GM21526 (cell line): ENCODE data around the gene VMAC.

Experiments used
- ATAC-seq: cut with Tn5 transposase; IDR thresholded peaks from one replicate; pipeline ENCODE4 v1.9.1; 2021; ENCODE audit warnings: moderate library complexity; ENCODE audit not compliant: unreplicated experiment, low FRiP score

The VMAC gene

DNA sequence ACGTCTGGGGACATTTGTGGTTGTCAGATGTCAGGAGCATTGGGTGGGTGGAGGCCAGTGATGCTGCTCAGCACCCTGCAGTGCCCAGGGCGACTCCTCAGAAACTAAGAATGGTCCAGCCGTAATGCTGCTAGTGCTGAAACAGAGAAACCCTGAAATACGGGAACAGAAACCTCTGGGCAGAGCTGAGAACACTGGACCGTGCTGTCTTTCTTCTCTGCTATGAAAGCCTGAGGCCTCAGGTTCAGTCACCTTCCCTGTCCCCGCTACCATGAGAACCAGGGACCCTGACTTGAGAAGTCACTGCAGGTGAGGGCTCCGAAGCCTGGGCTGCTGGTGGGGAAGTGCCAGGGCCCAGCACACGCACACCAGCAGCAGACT, 22.8 kb downstream of the VMAC start:
- no peak for ATAC-seq

DNA sequence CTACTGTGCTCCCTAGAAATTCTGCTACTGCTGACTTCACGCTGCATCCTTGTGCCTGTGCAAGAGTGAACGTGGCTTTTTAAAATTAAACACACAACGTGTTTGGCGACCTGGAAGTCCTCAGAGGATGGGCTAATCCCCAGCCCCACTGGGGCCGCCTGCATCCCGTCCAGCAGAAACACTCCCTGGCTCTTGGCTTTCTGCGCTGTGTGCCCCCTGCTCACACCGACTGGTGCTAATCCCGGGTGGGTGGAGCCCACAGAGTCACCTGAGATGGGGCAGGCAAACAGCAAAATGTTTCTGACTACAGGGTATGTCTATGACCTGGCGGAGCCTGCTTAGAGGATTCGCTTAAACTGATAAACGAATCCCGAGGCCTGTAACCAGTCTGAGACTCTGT, 24.5 kb downstream of the VMAC start:
- ATAC-seq, result no peak

DNA sequence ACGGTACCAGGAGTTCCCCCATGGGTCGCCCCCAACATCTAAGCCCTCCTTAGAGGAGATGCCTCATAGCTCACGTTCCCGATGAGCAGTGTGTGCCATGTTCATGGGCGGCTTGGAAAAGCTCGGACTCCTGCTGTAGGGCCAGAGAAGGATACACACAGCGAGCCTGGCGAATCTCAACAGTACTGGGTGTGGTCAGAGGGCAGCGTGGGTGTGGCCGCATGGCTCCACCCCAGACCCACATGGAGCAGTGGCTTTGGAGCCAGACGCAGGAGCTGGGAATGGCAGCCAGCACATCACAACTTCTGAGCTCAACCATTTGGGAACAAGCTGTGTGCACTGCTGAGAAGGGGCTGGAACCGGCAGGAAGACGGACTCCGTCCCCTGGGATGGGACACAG, 25.0 kb downstream of the VMAC start:
- ATAC-seq, result no peak

DNA sequence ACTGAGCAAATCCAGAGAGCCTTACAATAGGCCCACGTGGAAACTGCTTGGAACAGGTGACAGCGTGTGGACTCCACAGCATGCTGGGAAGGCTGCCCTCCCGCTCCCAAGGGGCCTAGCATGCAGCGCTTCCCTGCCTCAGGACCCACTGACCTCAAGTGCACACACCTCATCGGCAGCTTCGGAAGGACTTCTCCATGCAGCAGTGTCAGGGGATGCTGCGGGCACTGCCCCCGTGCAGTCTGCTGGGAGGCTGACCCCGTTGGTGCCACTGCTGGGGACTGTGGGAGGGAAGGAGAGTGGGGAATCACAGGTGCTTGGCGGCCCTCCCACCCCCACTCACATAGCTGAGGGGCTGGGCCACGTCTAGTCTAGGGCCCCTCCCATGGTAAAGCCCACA, 26.6 kb downstream of the VMAC start:
- ATAC-seq, result no peak

DNA sequence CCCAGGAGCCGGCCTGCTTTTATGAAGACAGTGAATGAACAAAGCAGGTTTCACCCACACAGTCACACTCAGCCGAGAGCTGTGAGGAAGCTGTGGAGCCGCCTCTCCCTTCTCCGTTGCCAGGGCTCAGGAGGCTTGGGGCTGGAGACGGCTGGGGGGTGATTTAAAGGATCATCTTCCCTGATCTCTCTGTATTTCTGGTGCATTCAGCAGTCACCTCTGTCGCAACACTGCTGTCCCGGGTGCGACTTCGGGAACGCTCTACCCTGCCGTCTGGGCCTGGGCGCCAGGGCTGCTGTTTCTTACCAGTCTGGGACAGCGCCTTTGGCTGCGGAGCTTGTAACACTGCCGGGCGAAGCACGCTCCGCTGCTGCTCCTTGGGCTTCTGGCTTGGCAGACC, 27.5 kb downstream of the VMAC start:
- no peak for ATAC-seq

DNA sequence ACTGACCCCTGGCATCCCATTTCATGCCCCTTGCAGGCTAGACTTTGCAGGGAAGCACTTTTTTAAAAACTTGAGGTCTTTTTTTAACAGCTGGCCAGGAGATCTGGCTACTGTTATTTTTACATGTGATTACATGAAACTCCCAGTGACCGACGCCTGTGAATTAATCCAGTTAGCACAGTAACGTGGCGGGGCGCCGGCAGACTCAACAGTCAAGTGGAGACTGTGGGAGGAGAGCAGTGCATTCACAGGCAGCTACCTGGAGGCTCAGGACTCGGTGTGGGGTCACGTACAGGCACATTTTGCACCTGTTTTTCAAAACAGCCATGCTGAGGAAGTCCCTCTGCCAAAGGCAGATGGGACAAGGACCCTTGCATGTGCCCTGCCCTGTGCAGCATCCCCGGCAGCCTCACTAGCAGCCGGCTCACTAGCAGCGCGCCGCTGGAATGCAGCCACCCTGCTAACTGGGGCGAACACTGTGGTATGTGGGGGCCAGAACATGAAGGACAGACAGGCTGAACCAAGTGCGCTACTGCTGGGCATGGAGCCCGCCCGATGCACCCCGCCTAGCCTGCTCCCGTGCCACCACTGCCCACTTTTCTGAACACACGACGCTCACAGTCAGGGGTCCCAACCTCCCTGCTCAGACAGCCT, 28.1 kb downstream of the VMAC start:
- no peak for ATAC-seq

DNA sequence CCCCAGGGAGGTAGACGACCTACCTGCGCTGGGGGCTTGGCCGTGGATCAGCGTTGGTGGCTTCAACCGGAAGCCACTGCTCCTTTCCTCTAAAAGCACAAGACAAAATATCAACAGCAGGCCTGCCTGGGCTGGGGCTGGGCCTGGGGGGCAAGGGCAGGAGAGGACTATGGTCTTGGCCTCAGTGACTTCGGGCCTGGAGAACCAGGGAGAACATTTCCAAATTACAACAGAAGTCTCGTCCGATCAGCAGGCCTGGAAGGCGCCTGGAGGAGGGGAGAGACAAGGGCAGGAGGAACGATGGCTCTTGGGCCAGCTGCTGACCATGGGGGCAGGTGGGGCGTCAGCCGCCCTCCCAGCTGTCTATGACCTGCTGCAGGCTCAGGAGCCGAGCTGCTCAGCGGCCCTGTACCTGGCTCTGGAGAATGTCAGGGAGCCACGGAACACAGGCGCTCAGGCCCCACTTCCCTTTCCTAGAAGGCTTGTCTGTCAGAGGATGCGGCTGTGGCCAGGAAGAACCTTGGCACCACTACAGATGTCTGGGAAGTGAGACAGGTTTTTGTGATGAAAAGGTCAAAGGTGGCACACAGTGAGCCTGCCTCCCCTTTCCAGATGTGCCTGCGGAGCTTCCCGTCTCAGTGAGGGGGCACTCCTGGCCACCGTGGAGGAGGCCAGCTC, 28.9 kb downstream of the VMAC start:
- no peak for ATAC-seq

DNA sequence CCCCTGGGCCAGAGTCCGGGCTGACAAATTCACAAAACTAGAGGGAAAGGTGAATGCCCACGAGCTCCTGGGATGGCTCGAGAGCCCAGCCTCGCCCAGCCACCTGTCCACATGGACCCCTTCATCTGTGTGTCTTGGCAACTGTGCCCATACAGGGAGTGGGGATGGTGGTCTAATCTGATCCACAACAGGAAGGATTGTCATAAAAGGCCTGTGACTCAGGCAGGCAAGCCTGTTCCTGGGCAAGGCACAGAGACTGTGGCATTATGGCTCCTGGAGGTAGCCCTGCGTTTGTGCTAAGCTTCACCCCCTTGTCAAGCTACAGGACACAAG, 29.4 kb downstream of the VMAC start:
- no peak for ATAC-seq

DNA sequence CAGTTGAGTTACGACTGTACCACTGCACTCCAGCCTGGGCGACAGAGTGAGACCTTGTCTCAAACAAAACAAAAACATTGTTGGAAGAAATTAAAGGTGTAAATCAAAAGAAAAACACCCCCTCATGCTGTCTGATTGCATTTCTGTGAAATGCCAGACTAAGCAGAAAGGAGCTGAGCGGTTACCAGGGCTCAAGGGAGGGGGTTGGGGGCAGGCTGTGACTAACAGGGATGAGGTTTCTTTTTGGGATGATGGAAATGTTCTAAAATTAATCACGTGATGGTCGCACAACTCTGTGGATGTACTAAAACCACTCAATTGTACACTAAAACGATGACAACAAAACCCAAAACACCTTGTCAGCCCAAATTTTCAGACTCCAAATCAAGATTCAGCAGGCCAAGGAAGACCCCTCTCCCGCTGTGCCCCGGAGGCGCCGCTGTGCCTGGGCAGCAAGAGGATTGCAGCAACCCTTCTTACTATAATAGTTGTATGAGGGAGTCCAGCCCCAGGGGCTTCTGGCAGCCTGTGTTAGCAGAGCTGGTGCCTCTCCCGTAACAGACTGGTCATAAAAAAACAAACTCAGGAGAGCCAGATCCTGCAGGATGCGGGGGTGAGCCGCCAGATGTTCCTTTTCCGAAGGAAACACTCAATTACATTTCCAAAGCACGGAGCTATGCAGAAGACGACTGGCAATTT, 30.3 kb downstream of the VMAC start:
- ATAC-seq, result no peak

DNA sequence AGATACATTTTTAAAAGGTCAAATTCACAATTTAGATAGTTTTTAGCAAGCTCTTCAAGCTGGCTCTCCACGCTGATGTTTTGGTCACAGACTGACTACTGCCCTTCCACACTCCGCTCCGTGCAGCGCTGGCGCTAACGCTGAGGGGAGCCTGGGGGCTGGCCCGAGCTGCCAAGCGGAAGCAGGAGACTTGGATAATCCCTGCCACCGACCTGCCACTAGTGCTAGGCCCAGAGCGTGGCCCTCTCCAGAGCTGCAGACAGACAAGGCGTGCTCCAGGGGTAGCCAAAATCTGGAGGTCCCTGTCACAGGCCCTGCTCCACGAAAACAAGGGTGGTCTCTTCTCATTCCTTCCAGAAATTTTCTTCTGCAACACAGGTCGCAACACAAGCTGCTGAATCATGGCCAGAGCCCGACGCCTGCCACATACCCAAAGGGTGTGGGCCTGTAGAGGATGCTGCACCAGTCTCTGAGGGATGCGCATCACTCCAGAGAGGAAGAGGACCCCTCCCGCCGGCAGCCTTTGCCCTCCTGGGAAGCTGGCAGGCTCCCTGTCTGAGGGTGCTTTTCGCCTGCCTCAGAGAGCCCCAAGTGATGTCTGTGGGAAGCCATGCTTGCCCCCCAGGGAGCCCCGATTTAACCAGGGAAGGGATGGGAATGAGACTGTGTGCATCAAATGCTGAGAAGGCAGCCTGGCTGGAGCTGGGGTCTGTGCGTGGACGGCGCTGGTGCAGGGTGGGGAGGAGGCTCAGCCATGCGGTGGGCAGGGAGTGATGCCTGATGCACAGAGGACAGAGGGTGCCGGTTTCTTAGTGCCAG, 31.0 kb downstream of the VMAC start:
- no peak for ATAC-seq

DNA sequence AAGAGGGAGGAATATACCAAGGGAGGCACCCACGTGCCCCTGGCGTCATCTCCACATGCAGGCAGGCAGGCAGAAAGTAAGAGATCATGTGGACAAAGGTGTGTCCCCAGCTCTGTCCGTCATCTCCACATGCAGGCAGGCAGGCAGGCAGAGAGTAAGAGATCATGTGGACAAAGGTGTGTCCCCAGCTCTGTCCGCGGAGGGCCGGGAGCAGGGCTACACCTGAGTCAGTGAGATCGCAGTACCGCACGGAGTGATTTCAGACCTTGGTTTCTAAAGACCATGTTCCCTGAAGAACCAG, 31.6 kb downstream of the VMAC start:
- ATAC-seq, result no peak

DNA sequence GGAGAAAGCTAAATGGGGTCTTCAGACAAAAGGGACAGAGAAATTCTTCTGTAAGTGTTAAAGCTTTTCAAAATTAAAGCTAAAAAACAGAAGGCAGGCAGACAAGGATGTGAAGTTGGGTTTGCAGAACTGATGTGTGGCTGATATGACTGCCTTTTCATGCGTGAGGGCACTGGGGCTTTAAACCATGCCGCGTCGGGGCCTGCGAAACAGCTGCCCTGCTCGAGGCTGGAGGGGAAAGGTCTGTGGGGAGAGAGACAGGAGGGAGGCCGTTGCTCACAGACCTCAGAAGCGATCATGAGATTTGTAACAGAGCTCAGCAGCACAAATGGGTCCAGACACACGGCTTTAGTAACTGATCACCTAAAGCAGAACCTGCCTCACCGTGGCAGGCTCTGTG, 32.9 kb downstream of the VMAC start:
- ATAC-seq, result no peak

DNA sequence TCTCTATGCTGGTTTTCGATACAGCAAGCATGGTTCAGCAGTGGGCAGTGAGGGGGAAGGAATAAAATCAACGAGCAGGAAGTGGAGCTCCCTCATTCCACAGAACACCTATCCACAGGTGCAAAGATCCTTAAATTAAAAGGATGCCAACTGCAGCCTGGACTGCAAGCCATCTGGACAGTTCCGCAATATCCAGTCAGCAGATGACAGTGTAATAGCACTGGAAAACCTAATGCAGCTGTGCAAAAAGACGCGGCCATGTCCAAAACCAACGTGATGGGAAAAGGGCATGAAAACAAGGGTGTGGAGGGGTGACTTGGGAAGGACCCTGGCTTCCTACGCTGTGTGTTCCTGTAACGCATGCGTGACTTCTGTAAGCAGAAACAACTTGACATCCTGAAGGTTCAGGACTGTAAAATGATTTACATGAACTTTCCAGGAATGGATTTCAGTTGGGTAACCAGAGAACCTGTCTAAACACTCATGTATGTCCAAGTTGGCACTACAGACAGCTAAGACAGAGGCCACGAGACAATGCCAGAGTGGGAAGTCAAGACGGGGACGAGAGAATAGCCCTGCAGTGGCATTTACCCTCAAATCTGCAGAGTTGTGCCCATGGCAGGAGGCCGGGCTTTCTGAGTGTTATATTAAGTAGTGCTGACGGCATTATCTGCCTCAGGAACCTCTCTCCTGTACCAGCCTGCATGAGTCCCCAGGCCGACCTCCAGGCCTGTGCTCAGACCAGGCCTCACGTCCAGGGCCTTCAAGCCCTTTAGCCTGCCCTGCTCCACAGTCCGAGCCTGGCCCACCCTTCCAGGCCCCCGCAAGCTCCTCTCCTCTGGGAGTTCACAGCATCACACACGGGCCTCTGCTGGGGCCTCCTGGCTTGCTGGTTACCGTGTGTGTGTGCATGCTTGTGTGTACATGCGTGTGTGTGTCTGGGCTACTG, 35.9 kb downstream of the VMAC start:
- ATAC-seq, result no peak

DNA sequence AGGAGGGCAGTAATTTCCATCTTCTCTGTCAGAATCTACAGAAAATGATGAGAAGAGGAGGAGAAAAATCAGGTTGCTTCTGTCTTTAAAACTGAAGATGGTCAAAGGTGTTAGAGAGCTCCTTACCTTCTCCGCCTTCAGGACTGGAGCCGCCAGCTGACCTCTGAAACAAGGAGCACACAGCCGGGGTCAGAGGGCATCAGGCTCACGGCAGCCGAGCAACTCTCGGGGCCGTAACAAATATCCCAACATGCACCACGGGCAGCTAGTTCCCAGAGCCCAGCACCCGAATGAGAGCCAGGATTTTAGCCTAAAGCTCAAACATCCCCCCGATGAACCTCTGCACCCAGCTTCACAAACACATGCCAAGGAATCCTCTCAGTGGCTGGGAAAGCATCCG, 37.0 kb downstream of the VMAC start:
- ATAC-seq, result no peak

DNA sequence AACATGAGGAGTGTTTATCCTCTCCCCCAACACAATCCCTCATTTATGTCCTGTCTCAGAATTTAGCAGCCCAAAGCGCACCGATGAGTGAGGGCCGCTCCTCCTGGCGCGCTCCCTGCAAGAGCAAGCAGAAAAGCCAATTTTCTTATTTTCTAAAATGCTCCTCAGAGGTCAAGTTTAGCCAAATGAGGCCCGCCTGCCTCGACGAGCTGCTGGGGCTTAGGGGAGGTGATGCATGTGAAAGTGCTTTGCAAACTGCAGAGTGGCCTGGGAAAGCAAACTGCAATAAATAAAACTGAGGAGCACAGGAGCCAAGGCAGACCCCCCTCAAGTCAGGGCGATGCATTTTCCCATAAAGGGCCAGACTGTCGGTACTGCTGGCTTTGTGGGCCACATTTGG, 38.4 kb downstream of the VMAC start:
- no peak for ATAC-seq

DNA sequence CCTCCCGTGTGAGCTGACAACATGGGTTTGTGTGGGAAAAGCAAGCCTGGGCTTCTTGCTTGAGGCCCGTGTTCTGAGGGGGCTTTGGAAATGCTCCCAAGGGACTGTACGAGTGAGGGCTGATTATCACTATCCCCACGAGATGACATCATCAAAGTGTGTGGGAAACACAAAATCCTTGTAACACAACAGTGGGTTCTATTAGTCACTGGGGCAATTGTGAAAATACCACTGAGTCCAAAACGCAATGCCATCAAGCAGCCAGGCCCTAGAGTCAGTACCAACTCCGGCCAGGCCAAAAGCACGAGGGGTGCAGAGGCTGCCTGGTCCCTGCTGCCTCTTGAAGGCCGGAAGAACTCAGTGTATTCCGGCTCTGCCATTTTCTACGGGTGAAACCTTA, 39.0 kb downstream of the VMAC start:
- ATAC-seq, result no peak

DNA sequence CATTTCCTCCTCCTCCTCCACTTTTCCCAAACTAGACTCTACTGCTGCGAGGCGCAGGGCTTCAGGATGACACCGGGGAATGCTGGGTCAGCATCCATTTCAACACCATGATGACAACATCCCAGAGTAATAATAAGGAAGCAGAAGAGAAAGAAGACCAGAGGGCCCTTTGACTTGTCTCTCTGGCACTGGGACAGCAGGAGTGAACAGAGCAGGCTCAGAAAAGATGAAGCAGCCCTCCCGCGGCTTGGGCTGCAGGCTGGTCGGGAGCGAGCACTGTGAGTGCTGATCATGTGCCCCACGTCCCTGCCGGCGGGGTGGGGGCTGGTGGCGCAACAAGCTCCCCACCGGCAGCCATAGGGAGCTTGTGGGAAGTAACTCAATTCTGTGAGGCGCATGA, 42.8 kb downstream of the VMAC start:
- no peak for ATAC-seq

DNA sequence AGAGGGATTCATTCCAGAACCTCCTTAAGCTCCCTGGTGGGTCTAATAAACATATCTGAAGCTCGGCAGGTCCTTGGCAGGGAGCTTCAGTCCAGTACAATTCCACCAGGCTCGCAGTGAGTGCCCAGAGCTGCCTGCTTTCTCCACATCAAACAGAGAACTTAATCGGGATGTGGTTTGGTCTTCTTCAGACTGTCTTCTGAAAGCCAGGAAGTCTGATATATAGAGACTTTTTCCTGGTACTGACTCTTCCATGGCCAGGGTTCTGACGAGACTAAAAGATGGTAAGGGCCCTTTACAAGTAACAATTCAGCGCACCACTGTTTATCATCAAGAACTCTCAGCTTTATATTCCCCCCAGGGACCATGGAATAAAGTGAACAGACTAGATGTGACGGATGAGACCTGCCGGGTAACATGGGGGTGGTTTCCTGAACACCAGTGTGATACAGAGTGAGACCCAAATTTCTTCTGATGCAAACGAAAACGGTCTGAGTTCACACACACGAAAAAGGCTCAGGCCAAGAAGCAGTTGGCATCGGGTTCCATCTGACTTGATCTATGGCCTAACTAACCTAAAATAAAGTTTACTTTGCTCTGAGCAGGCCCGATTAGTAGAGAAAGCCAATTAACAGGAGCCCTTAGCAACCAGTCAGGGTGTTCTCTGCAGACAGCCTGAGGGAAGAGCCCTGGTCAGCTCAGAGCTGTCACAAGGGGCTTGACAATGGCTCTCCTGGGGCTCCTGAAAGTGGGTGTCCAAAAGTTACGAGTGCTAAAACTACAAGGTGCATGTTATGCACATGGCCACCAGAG, 44.3 kb downstream of the VMAC start:
- ATAC-seq, result no peak

DNA sequence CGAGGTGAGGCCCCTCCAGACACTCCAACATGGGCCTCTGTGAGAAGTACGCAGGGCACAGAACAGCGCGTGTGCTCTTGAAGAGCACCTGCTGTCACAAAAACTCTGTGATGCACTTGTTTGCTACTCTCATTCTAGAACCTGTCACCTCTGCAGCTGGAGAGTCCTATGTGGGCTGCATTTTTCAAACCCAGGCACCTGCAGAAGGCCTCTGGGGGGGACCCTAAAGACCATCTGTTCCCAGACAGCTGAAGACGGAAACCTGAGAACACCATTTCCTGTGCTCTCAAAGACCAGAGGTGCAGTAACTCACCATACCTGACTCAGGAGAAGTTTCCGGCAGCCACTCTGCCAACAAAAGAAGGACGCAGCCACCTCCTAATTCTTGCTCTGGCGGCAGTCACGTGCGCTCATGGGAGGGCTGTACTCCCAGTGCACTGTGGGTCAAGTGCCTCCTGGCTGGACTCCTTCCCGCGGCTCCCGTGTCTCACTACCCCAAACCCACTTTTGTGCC, 45.2 kb downstream of the VMAC start:
- no peak for ATAC-seq
